ENCODE results near the gene TAS1R3. TPM values are rescaled to one million over a fixed set of nuclear protein-coding genes. Genes with fewer than 3 reads are reported as not detected.

Gene TAS1R3
- total RNA-seq, 1 donor from 2014 or later = 0.65 TPM

- no peak overlapping the region for H3K4me3 ChIP-seq
- no peak overlapping the region for H3K27ac ChIP-seq
- DNase-seq (no peak), ATAC-seq (no peak)
- H3K9me3 ChIP-seq = no peaks in the 10 kb centered on the region
- no peaks in the 10 kb centered on the region for H3K27me3 ChIP-seq (ENCODE audit: low read depth)
- intact Hi-C loops (cut with DNase I) = no loop called here
- H3K4me1 ChIP-seq = peaks cover 3% of the 10 kb centered on the region
- peaks cover 21% of the 10 kb centered on the region for H3K36me3 ChIP-seq
- TF ChIP-seq CTCF (IDR thresholded peaks at IDR 0.05) = no peak
Observed at GRCh38 chr1:1298861-1299685, 32.0 kb upstream of the TAS1R3 start.

- Histone ChIP-seq H3K27ac (no peak overlapping the region), H3K36me3 (peaks cover 20% of the 10 kb centered on the region), H3K27me3 (ENCODE audit: low read depth) (no peaks in the 10 kb centered on the region), H3K4me3 (no peak overlapping the region), H3K9me3 (no peaks in the 10 kb centered on the region), H3K4me1 (peaks cover 11% of the 10 kb centered on the region)
- DNase-seq (no peak), ATAC-seq (no peak)
- intact Hi-C loops (cut with DNase I) = no loop called here
- TF ChIP-seq CTCF (IDR thresholded peaks at IDR 0.05) = no peak
Observed at GRCh38 chr1:1299686-1300351, 31.3 kb upstream of the TAS1R3 start.

- H3K27me3 ChIP-seq (ENCODE audit: low read depth) = no peaks in the 10 kb centered on the region
- ATAC-seq (no peak), DNase-seq (no peak)
- peaks cover 16% of the 10 kb centered on the region for H3K4me1 ChIP-seq
- intact Hi-C loops (cut with DNase I) = no loop called here
- peaks cover 15% of the 10 kb centered on the region for H3K36me3 ChIP-seq
- H3K9me3 ChIP-seq = no peaks in the 10 kb centered on the region
- H3K4me3 ChIP-seq = no peak overlapping the region
- TF ChIP-seq CTCF (IDR thresholded peaks at IDR 0.05) = no peak
- H3K27ac ChIP-seq = no peak overlapping the region
Observed at GRCh38 chr1:1300352-1300739, 30.7 kb upstream of the TAS1R3 start.

GRCh38 chr1:1302006-1302430 is 29.1 kb upstream of the TAS1R3 start:
- H3K4me3 ChIP-seq = no peak overlapping the region
- ATAC-seq (no peak), DNase-seq (no peak)
- no peak overlapping the region for H3K27ac ChIP-seq
- no peaks in the 10 kb centered on the region for H3K27me3 ChIP-seq (ENCODE audit: low read depth)
- peaks cover 33% of the 10 kb centered on the region for H3K4me1 ChIP-seq
- peak; percentile 39 for TF ChIP-seq CTCF (IDR thresholded peaks at IDR 0.05)
- H3K9me3 ChIP-seq = no peaks in the 10 kb centered on the region
- intact Hi-C loops (cut with DNase I) = no loop called here
- peaks cover 7% of the 10 kb centered on the region for H3K36me3 ChIP-seq

- Histone ChIP-seq H3K27ac (no peak overlapping the region), H3K4me3 (no peak overlapping the region), H3K4me1 (peaks cover 34% of the 10 kb centered on the region), H3K9me3 (no peaks in the 10 kb centered on the region), H3K36me3 (peaks cover 7% of the 10 kb centered on the region), H3K27me3 (ENCODE audit: low read depth) (no peaks in the 10 kb centered on the region)
- intact Hi-C loops (cut with DNase I) = no loop called here
- DNase-seq (no peak), ATAC-seq (no peak)
- TF ChIP-seq CTCF (IDR thresholded peaks at IDR 0.05) = no peak
Observed at GRCh38 chr1:1302951-1303509, 28.1 kb upstream of the TAS1R3 start.
